Suppressor macrophage (primary cell): ENCODE measurements around the gene PNMA6E.
"Not testable (repeated sequence)": the region's sequence is repeated elsewhere in the genome, so short reads cannot be mapped to it uniquely, and the experiment has no call there.

Experiments used
- DNase-seq, 4 experiments: peaks; one replicate each; pipeline ENCODE4 v3.0.0-alpha.2; 2020 to 2022

PNMA6E gene

GRCh38 chrX:153407736-153408135, 6.6 kb upstream of the PNMA6E start:
- no peak for DNase-seq

DNA sequence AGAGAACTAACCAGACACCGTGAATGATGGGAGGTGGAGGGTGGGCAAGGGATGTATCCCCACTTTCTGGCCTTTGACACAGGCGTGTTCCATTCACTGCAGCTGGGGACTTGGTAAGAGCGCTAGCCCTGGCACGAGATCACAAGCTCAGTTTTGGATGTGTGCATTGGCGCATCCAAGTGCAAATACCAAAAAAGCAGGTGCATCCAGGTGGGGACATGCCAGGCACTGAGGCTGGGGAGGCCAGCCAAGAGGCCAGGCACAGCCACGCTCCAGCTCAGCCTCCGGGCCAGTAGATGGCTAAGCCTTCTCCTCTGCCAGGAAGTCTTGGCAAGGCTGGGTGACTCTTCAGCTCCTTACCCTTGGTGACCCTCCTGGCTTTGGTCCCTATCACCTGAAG, 5.8 kb upstream of the PNMA6E start:
- no peak for DNase-seq

DNA sequence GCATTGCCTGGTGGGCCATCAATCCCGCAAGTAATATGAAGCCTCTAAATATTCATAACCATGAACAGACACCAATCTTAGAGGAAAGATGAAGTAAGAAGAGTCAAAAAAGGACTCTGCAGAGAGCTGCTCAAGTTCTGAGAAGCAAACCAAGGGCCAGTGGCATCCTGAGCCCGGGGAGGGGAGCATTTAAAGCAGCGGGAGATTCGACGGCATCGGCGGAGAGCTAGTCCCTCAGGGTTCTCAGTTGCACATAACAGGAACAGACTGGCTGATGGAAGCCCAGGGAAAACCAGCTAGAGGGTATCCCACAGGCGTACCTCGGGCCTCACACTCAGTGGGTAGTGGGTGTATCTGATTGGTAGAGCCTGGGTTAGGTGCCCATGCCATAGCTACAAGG, 4.9 kb upstream of the PNMA6E start:
- no peak for DNase-seq

- peak in 2 of 4 experiments; percentile 7 to 20 for DNase-seq
Observed at GRCh38 chrX:153405426-153405825, 4.3 kb upstream of the PNMA6E start.

- not testable (repeated sequence) for DNase-seq
Observed at GRCh38 chrX:153404333-153404732, 3.2 kb upstream of the PNMA6E start.

- peak; percentile 59 to 79 (median 64) for DNase-seq
Observed at GRCh38 chrX:153400146-153401132, 711 bp downstream of the PNMA6E start.

- DNase-seq, result no peak
Observed at GRCh38 chrX:153398275-153398960, 2.7 kb downstream of the PNMA6E start.

GRCh38 chrX:153397256-153397960, 3.7 kb downstream of the PNMA6E start:
- no peak for DNase-seq

DNA sequence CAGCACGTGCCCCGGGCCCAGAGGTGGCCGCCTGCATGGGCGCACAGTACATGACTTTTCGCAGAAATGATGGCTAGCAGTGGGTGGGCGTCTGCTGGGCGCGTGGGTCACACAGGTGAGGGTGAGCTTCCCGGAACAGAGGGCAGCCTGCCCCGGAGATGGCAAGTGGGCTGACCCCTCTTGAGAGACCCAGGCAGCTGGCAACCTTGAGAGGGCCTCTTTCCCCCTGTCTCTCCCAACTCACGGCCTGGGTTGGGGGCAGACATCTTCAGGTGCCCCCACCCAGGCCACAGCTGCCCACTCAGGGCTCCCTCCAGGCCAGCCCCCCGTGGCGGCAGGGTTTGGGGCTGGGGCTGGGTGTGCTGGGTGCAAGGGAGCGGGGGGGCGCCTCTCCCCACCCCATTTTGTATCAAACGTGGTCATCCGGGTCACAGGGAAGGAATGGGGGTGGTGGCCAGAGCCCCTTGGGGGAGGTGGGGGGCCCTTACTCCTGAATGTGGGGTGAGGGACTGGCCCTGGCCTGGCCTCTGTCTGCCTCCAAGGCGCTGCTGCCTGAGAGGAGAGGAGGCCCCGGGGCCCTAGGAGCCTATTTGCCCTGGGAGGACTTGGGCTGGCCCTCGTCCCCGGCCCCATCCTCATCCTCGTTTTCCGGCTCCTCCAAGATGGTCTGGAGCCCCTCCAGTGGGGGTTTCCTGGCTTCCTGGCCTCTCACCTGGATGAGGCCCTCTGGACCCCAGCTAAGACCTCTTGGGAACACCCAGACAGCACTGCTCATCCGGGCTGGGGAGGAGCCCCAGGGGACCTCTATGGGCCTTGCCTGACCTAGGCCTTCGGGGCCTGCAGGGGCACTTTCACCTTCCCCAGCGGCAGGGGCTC, 4.6 kb downstream of the PNMA6E start:
- DNase-seq, result no peak

- DNase-seq, result no peak
Observed at GRCh38 chrX:153395613-153396319, 5.4 kb downstream of the PNMA6E start.

GRCh38 chrX:153394612-153395011, 6.5 kb downstream of the PNMA6E start:
- DNase-seq, result no peak

- no peak for DNase-seq
Observed at GRCh38 chrX:153392642-153393321, 8.4 kb downstream of the PNMA6E start.

- not testable (repeated sequence) for DNase-seq
Observed at GRCh38 chrX:153389460-153389768, 11.7 kb downstream of the PNMA6E start.

DNA sequence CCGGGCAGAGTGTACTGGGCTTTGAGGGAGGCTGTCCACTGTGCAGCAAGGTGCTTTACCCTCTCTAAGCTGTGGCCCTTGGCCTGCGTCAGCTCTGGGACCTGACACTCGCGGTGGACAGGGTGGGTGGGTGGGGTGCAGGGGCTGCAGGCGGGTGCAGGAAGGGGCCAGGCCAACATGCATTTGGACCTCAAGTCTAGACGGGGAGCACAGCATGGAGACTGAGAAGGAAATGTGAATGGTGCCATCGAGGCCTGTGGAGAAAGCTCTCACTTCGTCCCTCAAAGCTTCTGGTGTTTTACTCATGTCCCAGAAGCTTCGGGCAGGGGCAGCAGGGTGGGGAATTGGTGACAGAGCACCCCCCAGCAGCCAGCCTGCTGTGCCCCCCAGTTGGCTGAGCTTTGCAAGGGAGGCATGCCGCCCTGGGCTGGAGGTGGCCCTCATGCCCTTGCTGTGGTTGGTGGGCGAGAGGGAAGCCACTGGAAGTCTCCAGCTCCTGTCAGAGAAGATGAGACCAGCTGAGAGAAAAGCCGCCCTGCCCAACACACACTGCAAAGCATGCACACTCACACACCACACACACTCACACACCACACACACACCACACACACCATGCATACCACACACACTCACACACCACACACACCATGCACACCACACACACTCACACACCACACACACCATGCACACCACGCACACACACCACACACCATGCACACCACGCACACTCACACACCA, 12.3 kb downstream of the PNMA6E start:
- no peak for DNase-seq

- DNase-seq, result no peak
Observed at GRCh38 chrX:153387987-153388721, 13.0 kb downstream of the PNMA6E start.

- no peak for DNase-seq
Observed at GRCh38 chrX:153387345-153387744, 13.8 kb downstream of the PNMA6E start.

DNA sequence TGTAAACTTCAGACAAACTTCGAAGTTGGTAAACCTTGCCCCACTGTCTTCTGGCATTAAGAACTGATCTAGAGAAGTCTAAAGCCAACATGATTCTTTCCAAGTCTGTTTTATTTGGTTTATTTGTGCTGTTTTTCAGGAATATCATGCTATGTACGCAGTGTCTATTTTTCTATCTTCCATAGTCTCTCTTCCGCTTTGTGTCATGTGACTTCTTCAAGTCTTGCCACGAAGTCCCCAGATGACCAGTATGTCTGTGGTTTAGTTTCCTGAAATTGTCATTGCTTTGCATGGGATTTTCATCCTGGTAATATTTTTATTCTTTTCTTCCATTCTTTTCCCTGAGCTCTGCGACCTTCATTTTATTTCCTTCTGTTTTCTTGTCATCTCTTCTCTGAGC, 15.1 kb downstream of the PNMA6E start:
- DNase-seq, result peak in 2 of 4 experiments; percentile 5 to 22

DNA sequence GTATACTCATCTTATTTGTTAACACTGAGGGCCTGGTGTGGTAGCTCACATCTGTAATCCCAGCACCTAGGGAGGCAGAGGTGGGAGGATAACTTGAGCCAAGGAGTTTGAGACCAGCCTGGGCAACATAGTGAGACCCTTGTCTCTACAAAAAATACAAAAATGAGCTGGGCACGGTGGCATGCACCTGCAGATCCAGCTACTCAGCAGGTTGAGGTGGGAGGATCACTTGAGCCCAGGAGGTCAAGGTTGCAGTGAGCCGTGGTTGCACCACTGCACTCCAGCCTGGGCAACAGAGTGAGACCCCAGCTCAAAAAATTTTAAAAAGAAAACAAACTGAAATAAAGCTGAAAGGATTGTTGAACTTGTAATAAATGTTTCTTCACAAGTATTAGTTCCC, 16.2 kb downstream of the PNMA6E start:
- not testable (repeated sequence) for DNase-seq

GRCh38 chrX:153384390-153384789, 16.8 kb downstream of the PNMA6E start:
- no peak for DNase-seq
